SU-DHL-6 (cell line): ENCODE data around the gene PRPS1L1.

Experiments
- H2AFZ ChIP-seq: fragments of 200-600 bp; sonication (generic); 2 replicates; pipeline ENCODE4 v1.6.1; 2014; ENCODE audit warnings: low read depth, mild to moderate bottlenecking, moderate library complexity, mixed read lengths, antibody characterized with exemption, low read length; ENCODE audit not compliant: severe bottlenecking
- H3F3A ChIP-seq: fragments of 200-600 bp; shearing (Covaris generic); 2 replicates; pipeline ENCODE4 v1.6.0; 2016; ENCODE audit warnings: antibody characterized with exemption, mild to moderate bottlenecking; ENCODE audit not compliant: insufficient read depth
- H3K27ac ChIP-seq: fragments of 200-600 bp; sonication (generic); 2 replicates; pipeline ENCODE4 v1.5.1; 2016; ENCODE audit warnings: low read depth, mild to moderate bottlenecking, low read length, moderate library complexity, mixed read lengths
- H3K27me3 ChIP-seq: fragments of 200-600 bp; sonication (generic), shearing (Covaris generic); 2 replicates; pipeline ENCODE4 v1.6.0; 2014; ENCODE audit warnings: mild to moderate bottlenecking, low read length
- H3K36me3 ChIP-seq: fragments of 200-600 bp; sonication (generic); 2 replicates; pipeline ENCODE4 v1.6.1; 2014; ENCODE audit warnings: mild to moderate bottlenecking, low read length, mixed read lengths
- H3K4me2 ChIP-seq: fragments of 300-600, 200-600 bp; shearing (Covaris generic), sonication (generic); 2 replicates; pipeline ENCODE4 v1.6.0; 2014; ENCODE audit warnings: low read length, low read depth, mild to moderate bottlenecking; ENCODE audit not compliant: poor library complexity, severe bottlenecking
- H3K4me3 ChIP-seq: fragments of 200-600 bp; sonication (generic); 2 replicates; pipeline ENCODE4 v1.5.1; 2014; ENCODE audit warnings: antibody characterized with exemption, low read length, mild to moderate bottlenecking, mixed read lengths; ENCODE audit not compliant: insufficient read depth, poor library complexity, severe bottlenecking
- H3K79me2 ChIP-seq: fragments of 200-600 bp; sonication (generic); 2 replicates; pipeline ENCODE4 v1.6.1; 2014; ENCODE audit warnings: mild to moderate bottlenecking, low read length, moderate library complexity; ENCODE audit not compliant: insufficient read depth
- H3K9ac ChIP-seq: fragments of 200-600 bp; sonication (generic); 2 replicates; pipeline ENCODE4 v1.7.0; 2014; ENCODE audit warnings: mild to moderate bottlenecking, low read length
- H3K9me2 ChIP-seq: fragments of 200-600 bp; sonication (generic); replicated peaks from 2 replicates; pipeline ENCODE4 v1.6.1; 2014; ENCODE audit warnings: low read length; ENCODE audit not compliant: insufficient read depth
- H3K9me3 ChIP-seq: fragments of 200-600 bp; sonication (generic); 2 replicates; pipeline ENCODE4 v1.6.1; 2014; ENCODE audit warnings: low read length, mixed read lengths; ENCODE audit not compliant: insufficient read depth
- H4K20me1 ChIP-seq: fragments of 200-600 bp; sonication (generic); 2 replicates; pipeline ENCODE4 v1.6.1; 2014; ENCODE audit warnings: low read depth, mild to moderate bottlenecking, antibody characterized with exemption, low read length, moderate library complexity, mixed read lengths
- EZH2phosphoT487 ChIP-seq: fragments of 200-600 bp; sonication (generic), shearing (Covaris generic); conservative IDR thresholded peaks from 2 replicates; pipeline ENCODE4 v1.6.1; 2018; ENCODE audit warnings: mild to moderate bottlenecking, antibody characterized with exemption, low read length, moderate library complexity, mixed read lengths
- TF ChIP-seq, protein P1 (sequence below): fragments of 200-600 bp; sonication (generic); IDR thresholded peaks from one replicate; pipeline ENCODE4 v1.5.1; 2017; ENCODE audit warnings: antibody characterized with exemption, mild to moderate bottlenecking, low read length, moderate library complexity; ENCODE audit not compliant: insufficient read depth, poor library complexity, severe bottlenecking

The PRPS1L1 gene

DNA sequence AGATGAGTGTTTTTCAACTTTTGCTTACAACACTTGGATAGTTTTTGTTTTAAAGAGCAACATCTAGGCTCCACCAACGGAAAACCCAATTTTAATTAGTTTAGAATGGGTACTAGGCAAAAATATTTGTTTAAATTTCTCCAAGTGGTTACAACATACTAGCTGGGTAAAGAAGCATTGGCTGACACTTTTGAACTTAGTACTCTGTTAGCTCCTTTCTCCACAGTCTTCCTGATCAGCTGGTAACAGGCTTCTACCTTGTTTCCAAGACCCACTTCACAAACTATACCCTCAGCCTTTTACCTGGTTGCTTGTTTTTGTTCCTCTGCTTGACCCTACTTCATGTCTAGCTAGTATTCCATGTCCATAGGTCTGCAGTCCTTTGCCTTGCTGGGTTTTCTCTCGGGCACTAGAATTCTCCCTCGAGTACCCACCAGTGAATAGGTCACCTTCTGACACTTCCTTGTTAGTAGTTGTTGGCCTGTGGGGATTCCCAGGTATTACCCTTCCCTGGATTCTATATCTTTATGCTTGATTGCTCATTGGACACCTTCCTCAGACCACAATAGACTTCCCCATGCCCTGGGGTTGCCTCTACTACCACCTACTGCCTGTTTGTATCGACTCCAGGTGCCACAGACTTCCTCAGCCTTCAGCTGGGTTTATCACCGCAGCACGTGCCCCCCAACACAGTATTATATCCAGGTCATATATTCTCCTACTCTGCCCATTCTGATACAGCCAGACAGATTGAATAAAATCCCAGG is 42.0 kb downstream of the PRPS1L1 start:
- no peaks in the 10 kb centered on the region for H3K79me2 ChIP-seq
- H4K20me1 ChIP-seq: no peaks in the 10 kb centered on the region
- no peaks in the 10 kb centered on the region for H3K9me2 ChIP-seq
- 0 out of 2 replicates have a peak, but pooled peaks cover 10% of the 10 kb centered on the region for H3F3A ChIP-seq
- no peak overlapping the region for H3K4me2 ChIP-seq
- no peak overlapping the region for H3K4me3 ChIP-seq
- no peak overlapping the region for H2AFZ ChIP-seq
- no peaks in the 10 kb centered on the region for H3K27me3 ChIP-seq
- no peak for TF ChIP-seq EZH2phosphoT487
- TF ChIP-seq, protein P1, sequence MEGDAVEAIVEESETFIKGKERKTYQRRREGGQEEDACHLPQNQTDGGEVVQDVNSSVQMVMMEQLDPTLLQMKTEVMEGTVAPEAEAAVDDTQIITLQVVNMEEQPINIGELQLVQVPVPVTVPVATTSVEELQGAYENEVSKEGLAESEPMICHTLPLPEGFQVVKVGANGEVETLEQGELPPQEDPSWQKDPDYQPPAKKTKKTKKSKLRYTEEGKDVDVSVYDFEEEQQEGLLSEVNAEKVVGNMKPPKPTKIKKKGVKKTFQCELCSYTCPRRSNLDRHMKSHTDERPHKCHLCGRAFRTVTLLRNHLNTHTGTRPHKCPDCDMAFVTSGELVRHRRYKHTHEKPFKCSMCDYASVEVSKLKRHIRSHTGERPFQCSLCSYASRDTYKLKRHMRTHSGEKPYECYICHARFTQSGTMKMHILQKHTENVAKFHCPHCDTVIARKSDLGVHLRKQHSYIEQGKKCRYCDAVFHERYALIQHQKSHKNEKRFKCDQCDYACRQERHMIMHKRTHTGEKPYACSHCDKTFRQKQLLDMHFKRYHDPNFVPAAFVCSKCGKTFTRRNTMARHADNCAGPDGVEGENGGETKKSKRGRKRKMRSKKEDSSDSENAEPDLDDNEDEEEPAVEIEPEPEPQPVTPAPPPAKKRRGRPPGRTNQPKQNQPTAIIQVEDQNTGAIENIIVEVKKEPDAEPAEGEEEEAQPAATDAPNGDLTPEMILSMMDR: no peak
- no peak overlapping the region for H3K9ac ChIP-seq
- H3K9me3 ChIP-seq: peaks cover 10% of the 10 kb centered on the region; the same call in 1 of the 2 replicates
- H3K27ac ChIP-seq: no peak overlapping the region
- peaks cover 9% of the 10 kb centered on the region; the same call in 1 of the 2 replicates for H3K36me3 ChIP-seq

DNA sequence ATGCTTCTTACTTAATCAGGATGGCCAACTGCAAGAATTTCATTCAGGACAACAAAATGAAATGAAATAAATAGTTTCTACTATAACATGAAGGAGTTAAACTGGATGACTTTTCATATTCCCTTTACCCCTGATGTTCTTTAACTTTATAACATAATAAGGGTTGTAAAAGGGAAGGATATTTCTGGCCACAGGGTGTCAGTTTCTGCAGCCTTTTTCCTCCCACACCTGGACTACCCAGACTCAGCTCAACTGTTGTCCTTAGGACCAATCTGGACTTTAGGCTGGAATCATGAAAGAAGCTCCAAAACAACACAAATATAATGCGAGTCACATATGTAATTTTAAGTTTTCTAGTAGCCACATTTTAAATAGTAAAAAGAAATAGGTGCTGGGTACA is 43.4 kb downstream of the PRPS1L1 start:
- no peak for TF ChIP-seq EZH2phosphoT487
- TF ChIP-seq, protein P1: no peak
- no peak overlapping the region for H3K9ac ChIP-seq
- peaks cover 9% of the 10 kb centered on the region; the same call in 1 of the 2 replicates for H3K36me3 ChIP-seq
- no peak overlapping the region for H3K4me3 ChIP-seq
- no peak overlapping the region for H3K27ac ChIP-seq
- no peaks in the 10 kb centered on the region for H4K20me1 ChIP-seq
- H3K9me2 ChIP-seq: no peaks in the 10 kb centered on the region
- peak overlapping the region; percentile 75 for H2AFZ ChIP-seq
- H3K4me2 ChIP-seq: no peak overlapping the region
- H3K79me2 ChIP-seq: no peaks in the 10 kb centered on the region
- peaks cover 10% of the 10 kb centered on the region; the same call in 1 of the 2 replicates for H3K9me3 ChIP-seq
- 0 out of 2 replicates have a peak, but pooled peaks cover 10% of the 10 kb centered on the region for H3F3A ChIP-seq
- no peaks in the 10 kb centered on the region for H3K27me3 ChIP-seq

DNA sequence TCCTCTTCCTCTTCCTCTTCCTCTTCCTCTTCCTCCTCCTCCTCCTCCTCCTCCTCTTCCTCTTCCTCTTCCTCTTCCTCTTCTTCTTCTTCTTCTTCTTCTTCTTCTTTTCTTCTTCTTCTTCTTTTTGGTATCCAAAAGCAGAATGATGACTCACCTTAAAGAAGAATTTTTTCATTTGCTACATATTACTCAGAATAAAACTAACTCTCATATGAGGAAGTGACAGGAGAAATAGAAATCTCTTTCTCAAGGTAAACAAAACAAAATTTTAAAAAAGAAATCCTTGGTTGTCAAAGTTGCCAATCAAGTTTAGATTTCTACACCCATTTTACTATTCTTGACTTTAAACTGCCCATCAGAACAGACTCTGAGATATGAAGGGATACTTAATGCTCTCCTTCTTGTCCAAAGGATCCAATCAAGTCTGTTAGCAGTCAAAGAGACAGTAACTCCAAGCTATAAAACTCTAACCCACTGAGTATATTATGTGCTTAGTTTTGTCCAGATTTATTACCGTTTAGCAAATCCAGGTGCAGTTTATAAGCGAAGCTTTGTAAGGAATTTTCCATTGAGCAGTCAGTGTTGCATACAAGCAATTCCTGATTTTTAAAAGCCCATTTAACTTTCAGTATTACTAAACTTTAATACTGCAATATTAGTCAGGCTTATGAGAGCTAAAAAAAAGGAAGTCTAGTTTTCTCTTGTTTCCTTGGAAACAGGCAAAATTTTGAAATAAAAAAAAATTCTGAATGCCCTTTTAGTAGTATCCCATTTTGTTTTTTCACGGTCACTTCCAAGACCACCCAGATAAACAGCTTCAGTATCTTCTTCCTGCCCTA is 44.2 kb downstream of the PRPS1L1 start:
- H3K27ac ChIP-seq: peak overlapping the region; percentile 22; the same call in 1 of the 2 replicates
- H3K9me2 ChIP-seq: no peaks in the 10 kb centered on the region
- no peaks in the 10 kb centered on the region for H3K27me3 ChIP-seq
- H4K20me1 ChIP-seq: no peaks in the 10 kb centered on the region
- no peaks in the 10 kb centered on the region for H3K79me2 ChIP-seq
- peak overlapping the region; percentile 49 for H3K4me2 ChIP-seq
- H2AFZ ChIP-seq: peak overlapping the region; percentile 75
- H3K9me3 ChIP-seq: peaks cover 10% of the 10 kb centered on the region; the same call in 1 of the 2 replicates
- H3K4me3 ChIP-seq: peak overlapping the region; percentile 25
- peaks cover 9% of the 10 kb centered on the region; the same call in 1 of the 2 replicates for H3K36me3 ChIP-seq
- H3F3A ChIP-seq: 0 out of 2 replicates have a peak, but pooled peaks cover 10% of the 10 kb centered on the region
- H3K9ac ChIP-seq: no peak overlapping the region
- TF ChIP-seq, protein P1: no peak
- TF ChIP-seq EZH2phosphoT487: no peak
